HG02610 (cell line): ENCODE results near the gene TRAPPC12.
"Not testable (repeated sequence)": the region's sequence is repeated elsewhere in the genome, so short reads cannot be mapped to it uniquely, and the experiment has no call there.

Source experiments
- ATAC-seq: cut with Tn5 transposase; IDR thresholded peaks from one replicate; pipeline ENCODE4 v1.9.1; 2021; ENCODE audit warnings: mild to moderate bottlenecking, moderate library complexity; ENCODE audit not compliant: unreplicated experiment

Gene TRAPPC12

GRCh38 chr2:3451926-3452671, 72.6 kb downstream of the TRAPPC12 start:
- ATAC-seq, result no peak

GRCh38 chr2:3453190-3453999, 73.9 kb downstream of the TRAPPC12 start:
- ATAC-seq, result no peak

- not testable (repeated sequence) for ATAC-seq
Observed at GRCh38 chr2:3454005-3454404, 74.5 kb downstream of the TRAPPC12 start.

GRCh38 chr2:3454802-3455201, 75.3 kb downstream of the TRAPPC12 start:
- ATAC-seq, result no peak

GRCh38 chr2:3456125-3456524, 76.6 kb downstream of the TRAPPC12 start:
- no peak for ATAC-seq

GRCh38 chr2:3457524-3458395, 78.3 kb downstream of the TRAPPC12 start:
- ATAC-seq, result no peak

- ATAC-seq, result no peak
Observed at GRCh38 chr2:3458396-3459184, 79.1 kb downstream of the TRAPPC12 start.

GRCh38 chr2:3459185-3460015, 79.9 kb downstream of the TRAPPC12 start:
- ATAC-seq, result no peak

GRCh38 chr2:3460156-3460555, 80.7 kb downstream of the TRAPPC12 start:
- ATAC-seq, result no peak

GRCh38 chr2:3460831-3461800, 81.6 kb downstream of the TRAPPC12 start:
- ATAC-seq, result no peak

GRCh38 chr2:3461801-3462492, 82.5 kb downstream of the TRAPPC12 start:
- ATAC-seq, result peak; percentile 82

- ATAC-seq, result no peak
Observed at GRCh38 chr2:3462493-3463104, 83.1 kb downstream of the TRAPPC12 start.

GRCh38 chr2:3463186-3463835, 83.8 kb downstream of the TRAPPC12 start:
- ATAC-seq, result no peak

- ATAC-seq, result no peak
Observed at GRCh38 chr2:3463944-3464343, 84.5 kb downstream of the TRAPPC12 start.

GRCh38 chr2:3464401-3465005, 85.0 kb downstream of the TRAPPC12 start:
- no peak for ATAC-seq

- no peak for ATAC-seq
Observed at GRCh38 chr2:3465328-3465727, 85.8 kb downstream of the TRAPPC12 start.
